Measurements from ENCODE around the gene ACP1. TPM values are rescaled to one million over a fixed set of nuclear protein-coding genes. Genes with fewer than 3 reads are reported as not detected.

ACP1 gene
- total and polyA plus RNA-seq, 2 of the 8 experiments (the other 6 are each of a cell fraction or from before 2014, with no cell fraction given) = 115 to 155 TPM

DNA sequence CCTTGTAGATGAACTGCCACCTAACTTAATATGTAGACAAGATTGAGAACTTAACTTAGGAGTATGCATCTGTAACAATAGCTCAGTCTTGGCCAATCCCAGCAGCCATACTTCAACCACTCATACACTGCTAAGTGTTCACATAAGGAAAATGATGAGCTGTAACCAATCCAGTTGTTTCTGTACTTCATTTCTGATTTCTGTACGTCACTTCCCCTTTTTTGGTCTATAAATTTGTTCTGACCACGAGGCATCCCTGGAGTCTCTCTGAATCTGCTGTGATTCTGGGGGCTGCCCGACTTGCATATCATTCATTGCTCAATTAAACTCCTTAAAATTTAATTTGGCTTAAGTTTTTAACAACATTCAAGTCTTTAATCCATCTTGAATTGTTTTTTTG, 7.3 kb upstream of the ACP1 start:
- H3K9ac ChIP-seq (replicated peaks in 1 of 4; ENCODE audit: extremely low read depth in 1 of 4, low read depth in 3 of 4, low read length in 3 of 4) = no peak overlapping the region
- CTCF ChIA-PET (ENCODE audit: partially characterized antibody) = interaction anchor here (0.9 to 1.9 kb wide), 3 partner anchors 9 to 20 kb away, joined by 3 to 4 read pairs (median 4); no protein-coding TSS in a partner anchor
- TF ChIP-seq POU5F1 (IDR thresholded peaks at IDR 0.05; ENCODE audit: low read depth, low read length) (no peak), ATF2 (IDR thresholded peaks at IDR 0.05; ENCODE audit: low read length) (no peak), CREB1 (IDR thresholded peaks at IDR 0.05) (no peak), POLR2AphosphoS5 (IDR thresholded peaks at IDR 0.05; ENCODE audit: low read depth, low read length) (no peak), GTF2F1 (IDR thresholded peaks at IDR 0.05; ENCODE audit: borderline replicate concordance, low read depth, low read length) (no peak)

More for the DNA sequence above, 7.3 kb upstream of the ACP1 start:
- Histone ChIP-seq H3K79me2 (ENCODE audit: control insufficient read depth in 1 of 2, insufficient read depth in 2 of 2, low read length in 2 of 2) (peaks cover 0 to 19% of the 10 kb centered on the region in 2 experiments; a peak in 2 of 4 replicates), H3K4me2 (ENCODE audit: insufficient read depth in 1 of 2, low read depth in 2 of 2, low read length in 2 of 2) (no peak overlapping the region), H4K91ac (replicated peaks; ENCODE audit: insufficient read length, low read length) (no peak overlapping the region), H3K79me1 (ENCODE audit: low read depth, low read length) (no peaks in the 10 kb centered on the region), H3K27ac (ENCODE audit: low read depth, low read length) (no peak overlapping the region), H3K18ac (ENCODE audit: extremely low read depth, low read length) (no peak overlapping the region), H3K36me3 (ENCODE audit: control insufficient read depth in 2 of 4, insufficient read depth in 4 of 4, low read length in 3 of 4) (peaks cover 0 to 18% (median 0%) of the 10 kb centered on the region in 4 experiments; a peak in 3 of 8 replicates), H2BK12ac (ENCODE audit: low read depth, low read length) (no peak overlapping the region), H2BK120ac (replicated peaks; ENCODE audit: low read depth, low read length) (no peak overlapping the region), H2AFZ (ENCODE audit: low read length) (no peak overlapping the region), H3K27me3 (replicated peaks in 1 of 4; ENCODE audit: control insufficient read depth in 3 of 4, extremely low read depth in 1 of 4, insufficient read depth in 3 of 4, low read length in 3 of 4) (no peaks in the 10 kb centered on the region; a peak in 1 of 7 replicates), H4K5ac (ENCODE audit: insufficient read length, low read depth, low read length) (no peak overlapping the region), H3K4me1 (replicated peaks in 1 of 4; ENCODE audit: control insufficient read depth in 3 of 4, insufficient read depth in 4 of 4, low read length in 3 of 4) (peaks cover 0 to 4% (median under 1%) of the 10 kb centered on the region in 4 experiments; a peak in 2 of 7 replicates), H3K4ac (replicated peaks; ENCODE audit: insufficient read length, low read depth, low read length) (no peak overlapping the region), H2BK5ac (ENCODE audit: low read depth, low read length) (no peak overlapping the region), H3K9me3 (ENCODE audit: insufficient read depth in 2 of 2, low read depth in 1 of 2, low read length in 1 of 2) (peaks cover 11 to 12% of the 10 kb centered on the region in 2 experiments), H3K23me2 (ENCODE audit: low read depth, low read length) (no peaks in the 10 kb centered on the region), H4K20me1 (replicated peaks in 1 of 2; ENCODE audit: control insufficient read depth in 1 of 2, insufficient read depth in 2 of 2, low read length in 2 of 2) (peaks cover 0 to 5% of the 10 kb centered on the region in 2 experiments), H2BK15ac (ENCODE audit: low read length) (no peak overlapping the region), H3K23ac (ENCODE audit: insufficient read length) (no peak overlapping the region), H3K14ac (ENCODE audit: insufficient read length) (no peak overlapping the region), H3K56ac (replicated peaks; ENCODE audit: insufficient read length, low read depth, low read length) (no peak overlapping the region), H2BK20ac (ENCODE audit: low read length) (no peak overlapping the region), H4K8ac (ENCODE audit: extremely low read depth, insufficient read depth, low read length) (no peak overlapping the region), H3K4me3 (ENCODE audit: extremely low read depth in 1 of 4, insufficient read depth in 2 of 4, low read depth in 3 of 4, low read length in 4 of 4) (no peak overlapping the region), H2AK5ac (ENCODE audit: low read depth, low read length) (no peak overlapping the region)
- no peak for DNase-seq (ENCODE audit: low read depth in 1 of 2, low spot score in 2 of 2)
- POLR2A ChIA-PET (ENCODE audit: partially characterized antibody) = no interaction called here
- no peak for FAIRE-seq
- 94% methylated on average over 3 of the region's 3 CpGs; no CpG with 5 or more reads in 1 of the 2 experiments for WGBS, 2 experiments (ENCODE audit: extremely low coverage in 1 of 2, insufficient coverage in 1 of 2, insufficient read length in 1 of 2, insufficient replicate concordance in 2 of 2, low coverage in 1 of 2, low lambda C conversion rate in 2 of 2, missing lambda C conversion rate in 1 of 2)

Measured in H1 (cell line).